AG10803 (cell line): ENCODE data around the gene KRT12.
"Not testable (repeated sequence)": the region's sequence is repeated elsewhere in the genome, so short reads cannot be mapped to it uniquely, and the experiment has no call there.

ENCODE experiments used
- DNase-seq: peaks from one replicate; pipeline ENCODE4 v3.0.0; 2010; ENCODE audit warnings: low read depth
- H3K4me3 ChIP-seq: 2 replicates; pipeline ENCODE4 v1.5.1; 2011; ENCODE audit warnings: mild to moderate bottlenecking, low read length, control low read depth
- TF ChIP-seq, protein P1 (sequence below): conservative IDR thresholded peaks from 2 replicates; pipeline ENCODE4 v1.5.1; 2011; ENCODE audit warnings: mild to moderate bottlenecking, low read length, control low read depth, inconsistent platforms

KRT12 gene

DNA sequence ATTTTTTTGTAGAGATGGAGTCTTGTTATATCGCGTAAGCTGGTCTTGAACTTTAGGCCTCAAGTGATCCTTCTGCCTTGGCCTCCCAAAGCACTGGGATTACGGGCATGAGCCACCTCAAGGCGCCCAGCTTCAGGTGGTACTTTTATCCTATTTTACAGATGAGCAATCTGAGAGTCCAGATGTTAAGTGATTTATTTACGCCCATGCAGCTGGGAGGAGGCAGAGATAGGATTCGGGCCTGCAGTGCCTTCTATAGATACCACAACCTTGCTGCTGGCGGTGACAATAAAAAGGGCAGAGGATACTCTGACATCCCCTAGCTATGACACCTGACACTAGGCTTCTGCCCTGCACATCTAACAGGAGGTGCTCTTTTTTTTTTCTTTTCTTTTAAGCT, 4.3 kb upstream of the KRT12 start:
- no peak for DNase-seq
- H3K4me3 ChIP-seq, result no peak overlapping the region
- TF ChIP-seq, protein P1, sequence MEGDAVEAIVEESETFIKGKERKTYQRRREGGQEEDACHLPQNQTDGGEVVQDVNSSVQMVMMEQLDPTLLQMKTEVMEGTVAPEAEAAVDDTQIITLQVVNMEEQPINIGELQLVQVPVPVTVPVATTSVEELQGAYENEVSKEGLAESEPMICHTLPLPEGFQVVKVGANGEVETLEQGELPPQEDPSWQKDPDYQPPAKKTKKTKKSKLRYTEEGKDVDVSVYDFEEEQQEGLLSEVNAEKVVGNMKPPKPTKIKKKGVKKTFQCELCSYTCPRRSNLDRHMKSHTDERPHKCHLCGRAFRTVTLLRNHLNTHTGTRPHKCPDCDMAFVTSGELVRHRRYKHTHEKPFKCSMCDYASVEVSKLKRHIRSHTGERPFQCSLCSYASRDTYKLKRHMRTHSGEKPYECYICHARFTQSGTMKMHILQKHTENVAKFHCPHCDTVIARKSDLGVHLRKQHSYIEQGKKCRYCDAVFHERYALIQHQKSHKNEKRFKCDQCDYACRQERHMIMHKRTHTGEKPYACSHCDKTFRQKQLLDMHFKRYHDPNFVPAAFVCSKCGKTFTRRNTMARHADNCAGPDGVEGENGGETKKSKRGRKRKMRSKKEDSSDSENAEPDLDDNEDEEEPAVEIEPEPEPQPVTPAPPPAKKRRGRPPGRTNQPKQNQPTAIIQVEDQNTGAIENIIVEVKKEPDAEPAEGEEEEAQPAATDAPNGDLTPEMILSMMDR, result no peak

- TF ChIP-seq, protein P1, result no peak
- DNase-seq, result no peak
Observed at GRCh38 chr17:40870136-40870535, 3.1 kb upstream of the KRT12 start.

DNA sequence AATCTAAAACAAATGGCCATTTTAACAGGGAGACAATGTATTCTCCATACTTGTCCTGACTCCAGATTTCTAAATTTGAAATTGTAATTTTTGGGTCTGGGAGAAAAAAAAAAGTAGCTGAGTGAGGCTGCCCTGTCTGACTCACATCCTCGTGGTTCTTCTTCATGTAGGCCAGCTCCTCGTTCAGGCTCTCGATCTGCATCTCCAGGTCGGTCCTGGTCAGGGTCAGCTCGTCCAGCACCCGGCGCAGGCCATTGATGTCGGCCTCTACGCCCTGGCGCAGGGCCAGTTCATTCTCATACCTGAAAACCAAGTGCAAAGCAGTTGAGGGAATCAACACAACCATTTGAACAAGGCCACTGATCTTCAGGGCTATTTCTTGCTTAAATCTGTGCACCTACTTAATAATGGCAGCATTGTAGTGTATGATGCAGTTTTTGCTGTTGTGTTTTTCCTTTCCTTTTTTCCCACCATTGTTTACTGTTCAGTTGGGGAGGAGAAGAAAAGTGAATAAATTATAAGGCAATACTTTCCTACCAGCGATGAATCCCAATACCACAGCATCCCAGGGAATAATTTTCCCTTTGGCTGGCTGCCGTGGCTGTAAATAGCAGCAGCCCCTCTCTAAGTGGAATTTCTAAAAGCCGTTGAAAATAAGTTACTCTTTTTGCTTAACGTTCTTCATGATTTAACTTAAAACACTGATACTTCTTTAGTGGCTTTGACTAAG, 2.2 kb downstream of the KRT12 start:
- peak; percentile 8 for DNase-seq
- no peak overlapping the region for H3K4me3 ChIP-seq

More at GRCh38 chr17:40870136-40870535, 3.1 kb upstream of the KRT12 start:
- no peak overlapping the region for H3K4me3 ChIP-seq

GRCh38 chr17:40862985-40863733, 3.9 kb downstream of the KRT12 start:
- H3K4me3 ChIP-seq, result no peak overlapping the region
- TF ChIP-seq, protein P1, result peak; percentile 30
- DNase-seq, result no peak

More for the DNA sequence above, 2.2 kb downstream of the KRT12 start:
- TF ChIP-seq, protein P1, result no peak

GRCh38 chr17:40859536-40859935, 7.5 kb downstream of the KRT12 start:
- H3K4me3 ChIP-seq, result no peak overlapping the region
- TF ChIP-seq, protein P1, result no peak

GRCh38 chr17:40858667-40859066, 8.4 kb downstream of the KRT12 start:
- not testable (repeated sequence) for H3K4me3 ChIP-seq, DNase-seq

More at GRCh38 chr17:40859536-40859935, 7.5 kb downstream of the KRT12 start:
- DNase-seq, result peak; percentile 9

DNA sequence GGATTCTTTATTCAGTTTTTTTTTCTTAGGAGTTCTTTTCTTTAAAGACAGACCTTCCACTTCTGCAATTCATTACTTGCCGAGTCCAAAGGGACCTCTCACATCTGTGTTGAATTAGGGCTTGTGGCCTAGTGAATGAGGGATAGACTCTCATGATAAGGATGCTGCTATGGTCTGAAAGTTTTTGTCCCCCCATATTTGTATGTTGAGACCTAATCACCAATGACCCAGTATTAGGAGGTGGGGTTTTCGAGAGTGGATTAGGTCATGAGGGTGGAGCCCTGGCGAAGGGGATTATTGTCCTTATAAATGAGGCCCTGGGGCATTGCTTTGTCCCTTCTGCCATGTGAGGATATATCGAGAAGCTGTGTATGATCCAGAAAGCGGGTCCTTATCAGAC, 9.5 kb downstream of the KRT12 start:
- TF ChIP-seq, protein P1, result no peak
- peak; percentile 81 for DNase-seq
- no peak overlapping the region for H3K4me3 ChIP-seq
